Measurements from ENCODE around the gene ANKRD65. TPM values are rescaled to one million over a fixed set of nuclear protein-coding genes. Genes with fewer than 3 reads are reported as not detected.

ANKRD65 gene
- total and polyA plus RNA-seq, 8 donors = 2.3 to 41.8 (median 14.0) TPM

- H3K36me3 ChIP-seq = peaks cover 2 to 69% (median 49%) of the 10 kb centered on the region in 3 donors
- H3K27ac ChIP-seq = no peak overlapping the region
- no peaks in the 10 kb centered on the region for H3K27me3 ChIP-seq
- peaks cover 4 to 9% (median 8%) of the 10 kb centered on the region in 3 donors for H3K4me1 ChIP-seq
- ATAC-seq (no peak), DNase-seq (peak in 1 of 6 donors; percentile 11), FAIRE-seq (no peak)
- intact Hi-C loops (cut with DNase I) = no loop called here
- no peaks in the 10 kb centered on the region for H3K9me3 ChIP-seq
- no peak overlapping the region for H3K4me3 ChIP-seq
- 95 to 98% methylated on average over 7 of the region's 7 CpGs for WGBS, 2 donors
- TF ChIP-seq CTCF (IDR thresholded peaks at IDR 0.05) = no peak
These were observed 27.0 kb downstream of the ANKRD65 start for GRCh38 chr1:1394116-1394515.

- Histone ChIP-seq H3K36me3 (peaks cover 2 to 76% (median 51%) of the 10 kb centered on the region in 3 donors), H3K4me1 (peaks cover 4 to 9% (median 8%) of the 10 kb centered on the region in 3 donors), H3K27me3 (no peaks in the 10 kb centered on the region), H3K9me3 (no peaks in the 10 kb centered on the region), H3K27ac (no peak overlapping the region), H3K4me3 (no peak overlapping the region)
- ATAC-seq (no peak), FAIRE-seq (no peak), DNase-seq (peak in 1 of 6 donors; percentile 43)
- no peak for TF ChIP-seq CTCF (IDR thresholded peaks at IDR 0.05)
- WGBS, 2 donors = 90 to 92% methylated on average over 11 of the region's 11 CpGs
- intact Hi-C loops (cut with DNase I) = no loop called here
These were observed 27.6 kb downstream of the ANKRD65 start for GRCh38 chr1:1393428-1393827.

GRCh38 chr1:1393014-1393413 lies 28.1 kb downstream of the ANKRD65 start:
- ATAC-seq (no peak), FAIRE-seq (no peak), DNase-seq (peak in 1 of 6 donors; percentile 24)
- no peak overlapping the region for H3K4me3 ChIP-seq
- peaks cover 2 to 80% (median 55%) of the 10 kb centered on the region in 3 donors for H3K36me3 ChIP-seq
- no peaks in the 10 kb centered on the region for H3K27me3 ChIP-seq
- no peak for TF ChIP-seq CTCF (IDR thresholded peaks at IDR 0.05)
- H3K9me3 ChIP-seq = no peaks in the 10 kb centered on the region
- H3K4me1 ChIP-seq = peaks cover 2 to 5% (median 5%) of the 10 kb centered on the region in 3 donors
- WGBS, 2 donors = 95 to 96% methylated on average over 4 of the region's 4 CpGs
- intact Hi-C loops (cut with DNase I) = no loop called here
- no peak overlapping the region for H3K27ac ChIP-seq

GRCh38 chr1:1391225-1391624 lies 29.9 kb downstream of the ANKRD65 start:
- no peaks in the 10 kb centered on the region for H3K9me3 ChIP-seq
- 90 to 91% methylated on average over 12 of the region's 12 CpGs for WGBS, 2 donors
- FAIRE-seq = no peak
- H3K36me3 ChIP-seq = peaks cover 6 to 90% (median 63%) of the 10 kb centered on the region in 3 donors
- no peak for TF ChIP-seq CTCF (IDR thresholded peaks at IDR 0.05)
- DNase-seq = peak in 1 of 6 donors; percentile 20
- intact Hi-C loops (cut with DNase I) = no loop called here
- H3K4me1 ChIP-seq = no peaks in the 10 kb centered on the region
- no peak overlapping the region for H3K4me3 ChIP-seq
- H3K27ac ChIP-seq = no peak overlapping the region
- H3K27me3 ChIP-seq = no peaks in the 10 kb centered on the region
- no peak for ATAC-seq

GRCh38 chr1:1390675-1391074 lies 30.4 kb downstream of the ANKRD65 start:
- 88 to 90% methylated on average over 12 of the region's 12 CpGs for WGBS, 2 donors
- DNase-seq (peak in 1 of 6 donors; percentile 17), ATAC-seq (no peak), FAIRE-seq (no peak)
- Histone ChIP-seq H3K27me3 (no peaks in the 10 kb centered on the region), H3K9me3 (no peaks in the 10 kb centered on the region), H3K27ac (no peak overlapping the region), H3K4me1 (no peaks in the 10 kb centered on the region), H3K4me3 (no peak overlapping the region), H3K36me3 (peaks cover 6 to 95% (median 68%) of the 10 kb centered on the region in 3 donors)
- intact Hi-C loops (cut with DNase I) = no loop called here
- TF ChIP-seq CTCF (IDR thresholded peaks at IDR 0.05) = no peak
